ENCODE data around the gene ISCU.
"Not testable (repeated sequence)": the region's sequence is repeated elsewhere in the genome, so short reads cannot be mapped to it uniquely, and the experiment has no call there.

Gene ISCU

DNA sequence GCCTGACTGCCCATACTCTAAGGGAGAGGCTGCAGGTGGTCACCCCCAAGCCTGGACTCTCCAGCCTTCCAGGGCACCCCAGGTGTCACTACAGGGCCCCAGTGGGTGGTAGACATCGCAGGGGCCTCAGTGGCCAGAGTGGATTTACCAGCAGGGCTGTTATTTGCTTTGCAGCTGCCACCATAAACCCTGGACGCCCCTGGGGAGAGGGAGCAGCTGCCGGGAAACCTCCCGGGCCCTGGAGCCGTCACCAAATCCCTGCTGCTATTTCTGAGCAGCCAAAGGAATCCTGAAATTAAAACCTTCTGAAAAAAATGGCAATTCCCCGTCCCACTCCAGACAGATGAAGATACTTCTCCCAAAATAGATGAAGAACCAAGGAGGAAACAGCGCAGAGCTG is 21.6 kb downstream of the ISCU start:
- no peak overlapping the region for H3K4me3 ChIP-seq (ENCODE audit: low read depth, low read length)
- TF ChIP-seq CTCF (IDR thresholded peaks at IDR 0.05; ENCODE audit: borderline replicate concordance, insufficient read depth, low read depth, low read length): no peak

DNA sequence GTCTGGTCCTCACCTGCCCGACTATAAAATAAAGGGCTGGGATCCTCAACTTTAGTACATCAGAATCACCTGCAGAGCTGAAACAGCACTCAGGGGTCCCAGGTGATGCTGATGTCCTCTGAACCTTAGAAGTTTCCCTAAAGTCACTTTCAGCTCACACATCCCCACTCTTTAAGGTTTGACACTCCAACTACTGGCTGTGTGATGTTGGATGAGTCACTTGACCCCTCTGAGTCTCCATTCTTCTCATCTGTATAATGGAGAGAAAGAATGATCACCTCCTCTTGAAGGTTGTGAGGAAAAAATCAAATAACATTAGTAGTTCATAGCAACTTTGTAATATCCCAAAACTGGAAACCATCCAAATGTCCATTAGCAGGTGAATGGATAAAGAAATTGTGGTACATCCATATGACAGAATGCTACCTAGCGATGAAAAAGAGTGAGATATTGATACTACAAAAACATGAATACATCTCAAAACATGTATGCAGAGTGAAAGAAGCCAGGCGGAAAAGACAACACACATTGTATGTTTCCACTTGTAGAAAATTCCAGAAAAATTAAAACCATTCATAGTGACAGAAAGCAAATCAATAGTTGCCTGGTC is 22.2 kb downstream of the ISCU start:
- no peak for TF ChIP-seq CTCF (IDR thresholded peaks at IDR 0.05; ENCODE audit: borderline replicate concordance, insufficient read depth, low read depth, low read length)

DNA sequence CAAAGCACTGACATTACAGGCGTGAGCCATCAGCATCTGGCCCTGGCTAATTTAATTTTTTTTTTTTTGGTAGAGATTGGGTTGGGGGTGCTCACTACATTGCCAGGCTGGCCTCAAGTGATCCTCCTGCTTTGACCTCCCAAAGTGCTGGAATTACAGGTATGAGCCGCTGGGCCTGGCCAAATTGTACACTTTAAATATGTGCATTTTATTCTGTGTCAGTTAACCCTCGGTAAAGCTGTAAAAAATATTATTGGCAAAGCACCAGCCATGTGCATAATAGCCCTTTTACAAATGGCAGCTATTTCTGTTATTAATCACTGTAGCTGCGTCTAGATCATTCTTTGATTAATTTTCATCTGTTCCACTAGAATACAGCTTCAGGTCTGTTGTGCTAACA is 23.5 kb downstream of the ISCU start:
- H3K4me3 ChIP-seq (ENCODE audit: low read depth, low read length): no peak overlapping the region
- TF ChIP-seq CTCF (IDR thresholded peaks at IDR 0.05; ENCODE audit: borderline replicate concordance, insufficient read depth, low read depth, low read length): no peak

More for the DNA sequence above, 22.2 kb downstream of the ISCU start:
- no peak overlapping the region for H3K4me3 ChIP-seq (ENCODE audit: low read depth, low read length)

GRCh38 chr12:108586306-108586705 is 23.9 kb downstream of the ISCU start:
- no peak for TF ChIP-seq CTCF (IDR thresholded peaks at IDR 0.05; ENCODE audit: borderline replicate concordance, insufficient read depth, low read depth, low read length)
- no peak overlapping the region for H3K4me3 ChIP-seq (ENCODE audit: low read depth, low read length)

DNA sequence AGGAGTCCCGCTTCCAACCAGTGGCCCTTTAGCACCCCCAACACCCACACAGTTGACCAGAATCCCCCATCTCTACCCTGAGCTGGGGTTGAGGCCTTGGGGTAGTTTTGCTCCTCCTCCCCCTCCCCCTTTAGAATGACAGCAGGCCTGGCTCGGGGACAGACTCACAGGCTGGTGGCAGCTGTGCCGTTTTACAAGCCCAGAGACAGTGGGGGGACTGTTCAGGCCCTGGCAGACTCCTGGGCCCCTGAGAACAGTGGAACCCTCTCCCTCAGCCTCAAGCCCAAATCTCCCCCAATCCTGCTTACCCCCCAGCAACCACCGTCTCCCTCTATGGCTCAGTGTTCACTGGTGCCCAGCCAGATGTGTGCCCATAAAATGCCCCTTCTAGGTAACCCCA is 25.4 kb downstream of the ISCU start:
- H3K4me3 ChIP-seq (ENCODE audit: low read depth, low read length): no peak overlapping the region
- no peak for TF ChIP-seq CTCF (IDR thresholded peaks at IDR 0.05; ENCODE audit: borderline replicate concordance, insufficient read depth, low read depth, low read length)

DNA sequence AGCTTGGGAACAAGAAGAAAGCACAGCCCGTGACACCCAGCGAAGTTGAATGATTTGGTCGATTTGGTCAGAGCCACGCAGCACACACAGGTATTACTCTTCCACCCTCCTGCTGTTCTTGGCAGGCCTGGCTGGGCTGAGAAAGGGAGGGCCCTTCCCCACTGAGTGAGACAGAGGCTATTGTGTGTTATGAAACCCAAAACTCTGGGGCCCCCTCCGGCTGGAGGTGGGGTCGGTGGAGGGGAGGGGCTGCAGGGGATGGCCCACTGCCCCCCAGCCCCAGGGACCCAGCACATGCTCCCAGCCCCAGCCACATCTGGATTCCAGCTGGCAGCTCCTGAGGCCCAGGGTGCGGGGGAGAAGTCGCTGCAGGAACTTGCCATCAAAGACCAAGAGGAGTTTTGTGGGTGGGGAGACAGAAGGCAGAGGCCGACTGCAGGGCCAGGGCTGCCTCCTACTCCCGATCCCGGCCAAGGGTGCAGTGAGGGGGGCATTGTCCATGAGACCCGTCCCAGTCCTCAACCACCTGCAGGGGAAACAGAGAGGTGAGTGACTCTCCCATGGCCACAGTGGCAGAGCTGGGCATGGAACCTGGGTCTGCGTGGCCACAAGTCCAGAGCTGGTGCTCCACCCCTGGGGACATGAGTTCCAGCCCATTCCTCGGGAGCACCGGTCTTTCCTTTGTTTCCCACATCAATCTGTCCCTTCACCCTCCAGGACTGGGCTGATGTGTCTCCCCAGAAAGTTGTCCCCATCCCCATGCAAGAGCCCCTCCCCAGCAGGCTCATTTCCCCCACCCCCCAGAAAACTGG is 26.8 kb downstream of the ISCU start:
- no peak overlapping the region for H3K4me3 ChIP-seq (ENCODE audit: low read depth, low read length)
- no peak for TF ChIP-seq CTCF (IDR thresholded peaks at IDR 0.05; ENCODE audit: borderline replicate concordance, insufficient read depth, low read depth, low read length)

DNA sequence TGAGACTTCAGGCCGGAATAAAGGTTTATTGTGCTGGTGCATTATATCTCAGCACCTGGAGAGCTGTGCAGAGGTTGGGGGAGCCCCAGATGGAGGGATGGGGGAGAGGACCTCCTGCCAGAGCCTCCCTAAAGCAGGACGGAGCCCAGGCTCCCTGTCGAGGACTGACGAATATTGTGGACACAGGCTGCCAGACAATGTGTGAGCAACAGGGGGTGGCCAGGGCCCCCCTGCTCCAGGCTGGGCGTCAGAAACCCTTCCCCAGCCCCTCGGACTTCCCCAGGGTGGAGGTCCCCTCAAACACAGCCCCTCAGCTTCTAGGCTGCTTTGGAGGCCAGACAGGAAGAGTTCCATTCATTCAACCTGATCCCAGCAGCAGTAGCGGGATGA is 27.4 kb downstream of the ISCU start:
- H3K4me3 ChIP-seq (ENCODE audit: low read depth, low read length): no peak overlapping the region
- no peak for TF ChIP-seq CTCF (IDR thresholded peaks at IDR 0.05; ENCODE audit: borderline replicate concordance, insufficient read depth, low read depth, low read length)

- not testable (repeated sequence) for H3K4me3 ChIP-seq (ENCODE audit: low read depth, low read length)
Measured at GRCh38 chr12:108590463-108590862, 28.1 kb downstream of the ISCU start.
